Endothelial cell of umbilical vein (primary cell): ENCODE results near the gene CLC. TPM values are rescaled to one million over a fixed set of nuclear protein-coding genes. Genes with fewer than 3 reads are reported as not detected.

Experiments used
- BruUV-seq: library from RNA; stranded (reverse); fragments of 400-500 nt; replicated peaks from 2 replicates; lab custom pipeline; 2021; lab: Mats Ljungman, UMichigan
- CTCF ChIA-PET: fragments of 300-600, 350-600 bp; sonication (Branson Sonifier 250); formaldehyde crosslinking; loops from one replicate; lab custom pipeline; 2021; ENCODE audit warnings: antibody characterized with exemption, inconsistent platforms; lab: Charles Lee
- POLR2A ChIA-PET: fragments of 300-600, 350-600 bp; sonication (Branson Sonifier 250); formaldehyde crosslinking; loops from one replicate; lab custom pipeline; 2021; ENCODE audit warnings: antibody characterized with exemption, inconsistent platforms; lab: Charles Lee
- DNase-seq: peaks from one replicate; pipeline ENCODE4 v3.0.0-alpha.2; 2011; ENCODE audit warnings: low read depth, low spot score
- FAIRE-seq: peaks from 2 replicates; lab custom pipeline; 2011; peaks lifted over from hg19 to GRCh38; lab: Jason Lieb, UNC
- H2AFZ ChIP-seq: 2 replicates; pipeline ENCODE4 v1.6.0; 2012; ENCODE audit warnings: low read depth, low read length, control low read depth, inconsistent platforms
- H3K27ac ChIP-seq: 2 replicates; pipeline ENCODE4 v1.5.1; 2011; ENCODE audit warnings: low read depth, mild to moderate bottlenecking, control low read depth, low read length, moderate library complexity; ENCODE audit not compliant: insufficient read depth
- H3K27me3 ChIP-seq, 2 experiments: 2 replicates each; pipeline versions ENCODE4 v1.6.0 to v1.6.1; 2011; ENCODE audit warnings: low read length in 2 of 2, mixed read lengths in 1 of 2; ENCODE audit not compliant: control insufficient read depth in 2 of 2, insufficient read depth in 2 of 2
- H3K36me3 ChIP-seq, 2 experiments: 2 replicates in 1 of 2; 3 replicates in 1 of 2; pipeline ENCODE4 v1.5.1; 2011; ENCODE audit warnings: low read length in 2 of 2, mild to moderate bottlenecking in 1 of 2, moderate library complexity in 1 of 2; ENCODE audit not compliant: control insufficient read depth in 2 of 2, insufficient read depth in 2 of 2; ENCODE audit errors: extremely low read depth in 1 of 2
- H3K4me1 ChIP-seq: 3 replicates; pipeline ENCODE4 v1.5.1; 2011; ENCODE audit warnings: mild to moderate bottlenecking, low read length; ENCODE audit not compliant: control insufficient read depth, insufficient read depth; ENCODE audit errors: extremely low read depth
- H3K4me2 ChIP-seq: 2 replicates; pipeline ENCODE4 v1.6.1; 2011; ENCODE audit warnings: low read length, control low read depth, mixed read lengths; ENCODE audit not compliant: insufficient read depth
- H3K4me3 ChIP-seq, 3 experiments: fragments of 200-600 bp in 1 of 3; sonication (generic), shearing (Covaris generic) in 1 of 3; replicated peaks in 1 of 3; 2 replicates each; pipeline ENCODE4 v1.5.1; 2011 to 2016; ENCODE audit warnings: control low read depth in 3 of 3, low read length in 3 of 3, mild to moderate bottlenecking in 2 of 3, inconsistent platforms in 1 of 3, low read depth in 1 of 3, moderate library complexity in 1 of 3; ENCODE audit not compliant: insufficient read depth in 1 of 3
- H3K79me2 ChIP-seq: 2 replicates; pipeline ENCODE4 v1.6.0; 2012; ENCODE audit warnings: low read length, inconsistent platforms; ENCODE audit not compliant: control insufficient read depth, insufficient read depth
- H3K9ac ChIP-seq: replicated peaks from 2 replicates; pipeline ENCODE3; 2011; ENCODE audit warnings: low read length, control low read depth; ENCODE audit not compliant: insufficient read depth; ENCODE audit errors: extremely low read depth
- H3K9me1 ChIP-seq: replicated peaks from 3 replicates; pipeline ENCODE4 v1.6.0; 2011; ENCODE audit warnings: mild to moderate bottlenecking, low read length; ENCODE audit not compliant: control insufficient read depth, insufficient read depth; ENCODE audit errors: extremely low read depth
- H3K9me3 ChIP-seq: replicated peaks from 2 replicates; pipeline ENCODE4 v1.5.1; 2012; ENCODE audit warnings: low read length, inconsistent platforms; ENCODE audit not compliant: control insufficient read depth, insufficient read depth
- H4K20me1 ChIP-seq: replicated peaks from 2 replicates; pipeline ENCODE3; 2011; ENCODE audit warnings: mild to moderate bottlenecking, low read length; ENCODE audit not compliant: control insufficient read depth, insufficient read depth; ENCODE audit errors: extremely low read depth
- CTCF ChIP-seq, 2 donors: IDR thresholded peaks; 1 replicate in 1 of 2; 2 replicates in 1 of 2; pipeline ENCODE4 v1.5.1; 2011; ENCODE audit warnings: low read length in 2 of 2, mild to moderate bottlenecking in 2 of 2, moderate library complexity in 2 of 2, control low read depth in 1 of 2, inconsistent platforms in 1 of 2, low read depth in 1 of 2; ENCODE audit not compliant: insufficient read depth in 1 of 2; ENCODE audit errors: extremely low read depth in 1 of 2
- EZH2 ChIP-seq: IDR thresholded peaks from 2 replicates; pipeline ENCODE4 v1.6.1; 2012; ENCODE audit warnings: borderline replicate concordance, low read depth, mild to moderate bottlenecking, moderate library complexity, low read length, inconsistent platforms; ENCODE audit not compliant: severe bottlenecking
- FOS ChIP-seq: IDR thresholded peaks from 2 replicates; pipeline ENCODE4 v1.6.1; 2011; ENCODE audit warnings: mild to moderate bottlenecking, low read length, moderate library complexity, borderline replicate concordance; ENCODE audit not compliant: insufficient read depth
- GATA2 ChIP-seq: IDR thresholded peaks from 2 replicates; pipeline ENCODE4 v1.7.0; 2011; ENCODE audit warnings: low read depth, mild to moderate bottlenecking, moderate library complexity, mixed read lengths, low read length; ENCODE audit not compliant: insufficient read length, insufficient read depth
- JUN ChIP-seq: IDR thresholded peaks from 2 replicates; pipeline ENCODE4 v1.6.1; 2011; ENCODE audit warnings: borderline replicate concordance, low read depth; ENCODE audit not compliant: insufficient read length, insufficient read depth
- MYC ChIP-seq: IDR thresholded peaks from one replicate; pipeline ENCODE4 v1.6.1; 2011; ENCODE audit warnings: mild to moderate bottlenecking, low read depth, low read length
- POLR2A ChIP-seq: IDR thresholded peaks from 2 replicates; pipeline ENCODE4 v1.6.1; 2012; ENCODE audit warnings: low read depth, mild to moderate bottlenecking, control low read depth, low read length
- POLR2AphosphoS5 ChIP-seq: IDR thresholded peaks from 2 replicates; pipeline ENCODE4 v1.6.1; 2012; ENCODE audit warnings: low read depth, mild to moderate bottlenecking, control low read depth, low read length, moderate library complexity; ENCODE audit not compliant: insufficient read depth
- dilution Hi-C: fragments of 300-500 bp; cut with MboI; formaldehyde crosslinking; loops from one replicate; pipeline ENCODE4 v1.15.0; 2019; ENCODE audit warnings: low sequenced_read_pairs; ENCODE audit not compliant: extremely low pct_ligation_motif_present
- intact Hi-C: fragments of 100-400 bp; cut with micrococcal nuclease; formaldehyde crosslinking; loops from one replicate; pipeline ENCODE4 v1.10.0; 2022
- polyA plus RNA-seq, 4 experiments: library from polyadenylated mRNA; depleted of rRNA in 3 of 4; stranded (reverse) in 3 of 4; unstranded in 1 of 4; fragments of >200 nt; gene quantifications; 2 replicates each; pipeline versions ENCODE4 v1.2.1 to v1.2.3, GENCODE V29; 2011 to 2012; ENCODE audit warnings: missing spikeins in 1 of 4
- total RNA-seq: library from RNA; stranded (reverse); gene quantifications from 2 replicates; pipeline ENCODE4 v1.2.3, GENCODE V29; 2021
- TF ChIP-seq, protein P1 (sequence below): IDR thresholded peaks from 2 replicates; pipeline ENCODE4 v1.6.1; 2011; ENCODE audit not compliant: insufficient read depth, insufficient read length

The CLC gene
- total and polyA plus RNA-seq, 2 donors (not counting 3 experiments of a cell fraction or from before 2014, with no cell fraction given): not detected

DNA sequence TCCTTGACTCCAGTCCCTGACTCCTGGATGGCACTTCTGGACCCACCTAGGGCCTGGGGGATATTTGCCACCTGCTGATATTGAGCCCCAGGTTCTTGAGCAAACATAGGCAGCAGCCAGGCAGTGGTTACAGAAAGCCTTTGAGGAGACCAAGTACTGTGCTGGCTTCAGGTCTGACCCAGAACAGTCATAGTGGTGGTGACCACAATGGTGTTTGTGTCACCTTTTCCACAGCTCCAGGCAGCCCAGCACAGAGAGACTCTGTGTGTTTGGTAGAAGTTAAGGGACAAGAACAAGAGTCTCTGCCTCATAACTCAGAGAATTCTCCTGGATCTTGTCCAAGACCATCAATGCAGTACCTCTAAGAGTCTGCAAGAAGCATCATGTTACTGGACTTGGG lies 14.6 kb upstream of the CLC start:
- intact Hi-C loops (no loop called here), dilution Hi-C loops (no loop called here)
- Histone ChIP-seq H3K9ac (no peak overlapping the region), H2AFZ (no peak overlapping the region), H3K79me2 (no peaks in the 10 kb centered on the region), H3K27ac (no peak overlapping the region), H3K27me3 (peaks cover 2 to 6% of the 10 kb centered on the region in 2 experiments), H3K4me3 (no peak overlapping the region), H4K20me1 (no peaks in the 10 kb centered on the region), H3K4me1 (no peaks in the 10 kb centered on the region), H3K9me3 (no peaks in the 10 kb centered on the region), H3K36me3 (no peaks in the 10 kb centered on the region), H3K4me2 (no peak overlapping the region), H3K9me1 (no peaks in the 10 kb centered on the region)
- POLR2A ChIA-PET: no interaction called here
- CTCF ChIA-PET: no interaction called here
- FAIRE-seq: no peak
- no TSS peak for BruUV-seq
- no peak for DNase-seq
- TF ChIP-seq MYC (no peak), GATA2 (no peak), CTCF (IDR thresholded peaks at IDR 0.05; ENCODE audit: extremely low read depth in 1 of 2, insufficient read depth in 1 of 2, low read depth in 1 of 2, low read length in 2 of 2) (no peak), FOS (no peak), EZH2 (no peak), POLR2AphosphoS5 (no peak), POLR2A (no peak), JUN (no peak)
- TF ChIP-seq, protein P1, sequence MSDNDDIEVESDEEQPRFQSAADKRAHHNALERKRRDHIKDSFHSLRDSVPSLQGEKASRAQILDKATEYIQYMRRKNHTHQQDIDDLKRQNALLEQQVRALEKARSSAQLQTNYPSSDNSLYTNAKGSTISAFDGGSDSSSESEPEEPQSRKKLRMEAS: no peak
